ENCODE data around the gene ENPP4.
"Not testable (repeated sequence)": the region's sequence is repeated elsewhere in the genome, so short reads cannot be mapped to it uniquely, and the experiment has no call there.

ENPP4 gene

DNA sequence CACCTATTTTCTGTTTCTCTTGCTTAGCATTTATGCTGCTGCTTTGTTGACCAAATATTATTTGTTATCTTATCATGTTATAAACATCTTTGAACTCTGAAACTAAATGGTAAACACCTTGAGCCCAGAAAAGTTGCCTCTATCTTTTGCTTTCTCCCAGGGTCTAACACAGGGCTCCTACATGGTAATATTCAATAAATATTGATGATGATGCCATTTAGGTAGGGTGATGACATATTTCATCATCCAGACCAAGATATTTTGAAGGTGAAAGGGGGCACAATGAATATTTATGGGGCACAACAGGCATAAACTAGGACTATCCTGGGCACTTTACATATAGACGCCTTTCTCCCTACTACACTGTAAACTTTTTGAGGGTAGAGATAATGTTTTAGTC lies 11.6 kb upstream of the ENPP4 start (continued):
- TF ChIP-seq ZNF398 (tag by site-specific recombination; IDR thresholded peaks at IDR 0.05) (no peak), ZBTB10 (tag by site-specific recombination; IDR thresholded peaks at IDR 0.05) (no peak), ZNF214 (tag by site-specific recombination; IDR thresholded peaks at IDR 0.05; ENCODE audit: borderline replicate concordance) (no peak), ZNF404 (tag by site-specific recombination; IDR thresholded peaks at IDR 0.05) (no peak)

DNA sequence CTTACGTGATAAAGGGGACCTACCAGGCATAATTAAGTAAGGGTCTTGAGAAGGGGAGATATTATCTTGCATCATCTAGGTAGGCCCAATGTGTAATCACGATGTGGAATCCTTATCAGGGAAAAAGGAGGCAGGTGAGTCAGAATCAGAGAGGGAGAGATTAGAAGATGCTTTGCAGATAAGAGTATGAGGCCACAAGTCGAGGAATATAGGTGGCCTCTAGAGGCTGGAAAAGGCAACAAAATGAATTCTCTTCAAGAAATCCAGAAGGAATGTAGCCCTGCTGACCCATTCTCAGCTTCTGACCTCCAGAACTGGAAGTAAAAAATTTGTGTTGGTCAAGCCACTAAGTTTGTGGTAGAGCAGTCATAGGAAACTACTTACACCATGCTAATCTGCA lies 11.0 kb upstream of the ENPP4 start:
- no peak overlapping the region for H3K27ac ChIP-seq (ENCODE audit: extremely low read depth, low read depth, low read length)
- H3K4me1 ChIP-seq (ENCODE audit: control insufficient read depth, insufficient read depth, low read length), result no peaks in the 10 kb centered on the region
- H3K4me3 ChIP-seq (ENCODE audit: low read depth, low read length), result no peak overlapping the region
- H3K36me3 ChIP-seq (ENCODE audit: control insufficient read depth in 2 of 2, insufficient read depth in 1 of 2, low read length in 2 of 2), result no peaks in the 10 kb centered on the region
- POLR2A ChIA-PET, result no interaction called here
- no peaks in the 10 kb centered on the region for H3K9me3 ChIP-seq (ENCODE audit: control insufficient read depth, insufficient read depth, low read depth, low read length)
- TF ChIP-seq CTCF (tag by site-specific recombination; IDR thresholded peaks at IDR 0.05) (no peak), ZNF544 (tag by site-specific recombination; IDR thresholded peaks at IDR 0.05) (no peak), ZNF140 (tag by site-specific recombination; IDR thresholded peaks at IDR 0.05) (no peak), ZNF521 (tag by site-specific recombination; IDR thresholded peaks at IDR 0.05) (no peak), ZFP37 (tag by site-specific recombination; IDR thresholded peaks at IDR 0.05) (no peak), ZNF549 (tag by site-specific recombination; IDR thresholded peaks at IDR 0.05) (no peak), ZNF677 (tag by site-specific recombination; IDR thresholded peaks at IDR 0.05) (no peak), ZNF302 (tag by site-specific recombination; IDR thresholded peaks at IDR 0.05; ENCODE audit: low read depth) (no peak), ZNF585B (tag by site-specific recombination; IDR thresholded peaks at IDR 0.05) (no peak), ZNF501 (tag by site-specific recombination; IDR thresholded peaks at IDR 0.05) (no peak), ZNF114 (tag by site-specific recombination; IDR thresholded peaks at IDR 0.05) (no peak), GLIS1 (tag by site-specific recombination; IDR thresholded peaks at IDR 0.05) (no peak), ZBTB1 (tag by site-specific recombination; IDR thresholded peaks at IDR 0.05) (no peak)
- CTCF ChIA-PET, result no interaction called here

- POLR2A ChIA-PET; H3K27ac ChIP-seq (ENCODE audit: extremely low read depth, low read depth, low read length); H3K4me1 ChIP-seq (ENCODE audit: control insufficient read depth, insufficient read depth, low read length); H3K9me3 ChIP-seq (ENCODE audit: control insufficient read depth, insufficient read depth, low read depth, low read length); H3K36me3 ChIP-seq (ENCODE audit: control insufficient read depth in 2 of 2, insufficient read depth in 1 of 2, low read length in 2 of 2); H3K4me3 ChIP-seq (ENCODE audit: low read depth, low read length): not testable (repeated sequence)
- CTCF ChIA-PET, result interaction anchor here (1.1 kb wide), 1 partner anchor 29 kb away, joined by 3 read pairs; no protein-coding TSS in a partner anchor
Observed at GRCh38 chr6:46119679-46120078, 10.1 kb upstream of the ENPP4 start.
